ENCODE measurements around the gene MAML2. TPM values are rescaled to one million over a fixed set of nuclear protein-coding genes. Genes with fewer than 3 reads are reported as not detected.

The MAML2 gene
- total RNA-seq, 1 donor from 2014 or later, result 3.8 TPM

GRCh38 chr11:96214777-96215109, 128.3 kb downstream of the MAML2 start:
- no peaks in the 10 kb centered on the region for H3K9me3 ChIP-seq (ENCODE audit: low read depth)
- H3K4me3 ChIP-seq, result no peak overlapping the region
- no peak overlapping the region for H3K27ac Mint-ChIP-seq
- no peaks in the 10 kb centered on the region for H3K36me3 Mint-ChIP-seq
- no peak overlapping the region for H3K4me2 ChIP-seq
- H3K4me1 Mint-ChIP-seq, result peaks cover 49% of the 10 kb centered on the region
- H3K9me3 Mint-ChIP-seq, result no peaks in the 10 kb centered on the region
- H3K36me3 ChIP-seq, result no peaks in the 10 kb centered on the region
- no peaks in the 10 kb centered on the region for H4K20me1 ChIP-seq (ENCODE audit: low read depth)
- peaks cover 7% of the 10 kb centered on the region for H3K4me1 ChIP-seq
- no peak overlapping the region for H3K4me3 Mint-ChIP-seq
- no peak overlapping the region for H3K9ac ChIP-seq
- no peaks in the 10 kb centered on the region for H3K79me2 ChIP-seq (ENCODE audit: low read depth)
- no peak for TF ChIP-seq EZH2 (IDR thresholded peaks at IDR 0.05)
- TF ChIP-seq CTCF (IDR thresholded peaks at IDR 0.05), result no peak
- TF ChIP-seq EZH2phosphoT487 (IDR thresholded peaks at IDR 0.05), result no peak
- no peaks in the 10 kb centered on the region for H3F3A ChIP-seq (ENCODE audit: low read depth)
- H3K27me3 Mint-ChIP-seq (ENCODE audit: insufficient read depth, low read depth), result no peaks in the 10 kb centered on the region
- no peaks in the 10 kb centered on the region for H3K27me3 ChIP-seq
- no peak overlapping the region for H2AFZ ChIP-seq (replicated peaks)
- DNase-seq (ENCODE audit: low spot score), result no peak
- H3K27ac ChIP-seq, result no peak overlapping the region

- Mint-ChIP-seq H3K9me3 (no peaks in the 10 kb centered on the region), H3K27ac (no peak overlapping the region), H3K36me3 (no peaks in the 10 kb centered on the region), H3K27me3 (ENCODE audit: insufficient read depth, low read depth) (no peaks in the 10 kb centered on the region), H3K4me3 (no peak overlapping the region), H3K4me1 (peaks cover 43% of the 10 kb centered on the region)
- no peaks in the 10 kb centered on the region for H3K9me3 ChIP-seq (ENCODE audit: low read depth)
- no peak overlapping the region for H2AFZ ChIP-seq (replicated peaks)
- no peak overlapping the region for H3K27ac ChIP-seq
- no peaks in the 10 kb centered on the region for H3K27me3 ChIP-seq
- H3F3A ChIP-seq (ENCODE audit: low read depth), result no peaks in the 10 kb centered on the region
- DNase-seq (ENCODE audit: low spot score), result no peak
- peaks cover 7% of the 10 kb centered on the region for H3K4me1 ChIP-seq
- H3K79me2 ChIP-seq (ENCODE audit: low read depth), result no peaks in the 10 kb centered on the region
- H3K4me3 ChIP-seq, result no peak overlapping the region
- H3K9ac ChIP-seq, result no peak overlapping the region
- no peak overlapping the region for H3K4me2 ChIP-seq
- no peak for TF ChIP-seq EZH2phosphoT487 (IDR thresholded peaks at IDR 0.05)
- no peak for TF ChIP-seq EZH2 (IDR thresholded peaks at IDR 0.05)
- no peak for TF ChIP-seq CTCF (IDR thresholded peaks at IDR 0.05)
- no peaks in the 10 kb centered on the region for H4K20me1 ChIP-seq (ENCODE audit: low read depth)
- no peaks in the 10 kb centered on the region for H3K36me3 ChIP-seq
Observed at GRCh38 chr11:96213500-96213899, 129.5 kb downstream of the MAML2 start.

GRCh38 chr11:96211436-96211835, 131.6 kb downstream of the MAML2 start:
- peaks cover 48% of the 10 kb centered on the region for H3K4me1 Mint-ChIP-seq
- TF ChIP-seq CTCF (IDR thresholded peaks at IDR 0.05), result no peak
- no peak for TF ChIP-seq EZH2phosphoT487 (IDR thresholded peaks at IDR 0.05)
- TF ChIP-seq EZH2 (IDR thresholded peaks at IDR 0.05), result no peak
- H3K27me3 Mint-ChIP-seq (ENCODE audit: insufficient read depth, low read depth), result no peaks in the 10 kb centered on the region
- Histone ChIP-seq H3K36me3 (no peaks in the 10 kb centered on the region), H3K4me3 (no peak overlapping the region), H3K4me1 (peaks cover 24% of the 10 kb centered on the region), H3F3A (ENCODE audit: low read depth) (no peaks in the 10 kb centered on the region), H4K20me1 (ENCODE audit: low read depth) (no peaks in the 10 kb centered on the region), H3K9me3 (ENCODE audit: low read depth) (no peaks in the 10 kb centered on the region), H2AFZ (replicated peaks) (no peak overlapping the region), H3K27me3 (no peaks in the 10 kb centered on the region), H3K4me2 (no peak overlapping the region), H3K79me2 (ENCODE audit: low read depth) (no peaks in the 10 kb centered on the region), H3K27ac (no peak overlapping the region), H3K9ac (no peak overlapping the region)
- DNase-seq (ENCODE audit: low spot score), result no peak
- H3K27ac Mint-ChIP-seq, result no peak overlapping the region
- H3K36me3 Mint-ChIP-seq, result no peaks in the 10 kb centered on the region
- no peaks in the 10 kb centered on the region for H3K9me3 Mint-ChIP-seq
- no peak overlapping the region for H3K4me3 Mint-ChIP-seq

Data from neural progenitor cell (in vitro differentiated cells).